Hepatocyte (in vitro differentiated cells): ENCODE measurements around the gene SAPCD2. TPM values are rescaled to one million over a fixed set of nuclear protein-coding genes. Genes with fewer than 3 reads are reported as not detected.
A peak's percentile ranks its signal among the peaks of the same experiment; 100 is the strongest.

Source experiments
- DNase-seq: peaks from one replicate; pipeline ENCODE4 v3.0.0-alpha.2; 2016; ENCODE audit warnings: low spot score
- H2AFZ ChIP-seq: fragments of 200-600 bp; sonication (generic); 2 replicates; pipeline ENCODE4 v1.6.0; 2016; ENCODE audit warnings: antibody characterized with exemption, mild to moderate bottlenecking
- H3K27ac ChIP-seq: fragments of 200-600 bp; sonication (generic); 2 replicates; pipeline ENCODE4 v1.5.1; 2016; ENCODE audit warnings: mild to moderate bottlenecking
- H3K27me3 ChIP-seq: fragments of 200-600 bp; sonication (generic); 2 replicates; pipeline ENCODE4 v1.6.1; 2016
- H3K36me3 ChIP-seq: fragments of 200-600 bp; sonication (generic); replicated peaks from 2 replicates; pipeline ENCODE4 v1.5.1; 2016; ENCODE audit warnings: low read depth; ENCODE audit not compliant: insufficient read depth
- H3K4me1 ChIP-seq: fragments of 200-600 bp; sonication (generic); 2 replicates; pipeline ENCODE4 v1.5.1; 2016; ENCODE audit warnings: mild to moderate bottlenecking, moderate library complexity; ENCODE audit not compliant: insufficient read depth
- H3K4me2 ChIP-seq: fragments of 200-600 bp; sonication (generic); 2 replicates; pipeline ENCODE4 v1.6.0; 2016
- H3K4me3 ChIP-seq: fragments of 200-600 bp; sonication (generic); 2 replicates; pipeline ENCODE4 v1.5.1; 2016; ENCODE audit warnings: mild to moderate bottlenecking
- H3K79me2 ChIP-seq: fragments of 200-600 bp; sonication (generic); 2 replicates; pipeline ENCODE4 v1.6.0; 2017; ENCODE audit warnings: mild to moderate bottlenecking
- H3K9me2 ChIP-seq: fragments of 200-600 bp; sonication (generic); replicated peaks from 2 replicates; pipeline ENCODE4 v1.6.0; 2017; ENCODE audit warnings: mild to moderate bottlenecking; ENCODE audit not compliant: insufficient read depth
- H3K9me3 ChIP-seq: fragments of 200-600 bp; sonication (generic); 2 replicates; pipeline ENCODE4 v1.5.1; 2016; ENCODE audit warnings: low read depth, mild to moderate bottlenecking
- H4K20me1 ChIP-seq: fragments of 200-600 bp; sonication (generic); 2 replicates; pipeline ENCODE4 v1.6.0; 2016; ENCODE audit warnings: mild to moderate bottlenecking; ENCODE audit not compliant: insufficient read depth, poor library complexity, severe bottlenecking
- CTCF ChIP-seq: fragments of 200-600 bp; sonication (generic); IDR thresholded peaks from 2 replicates; pipeline ENCODE4 v1.5.1; 2016; ENCODE audit warnings: antibody characterized with exemption, mild to moderate bottlenecking; ENCODE audit not compliant: poor library complexity
- EZH2 ChIP-seq: fragments of 200-600 bp; sonication (generic); IDR thresholded peaks from 2 replicates; pipeline ENCODE4 v1.6.1; 2016; ENCODE audit warnings: antibody characterized with exemption, mild to moderate bottlenecking, borderline replicate concordance
- EZH2phosphoT487 ChIP-seq: fragments of 200-600 bp; sonication (generic); IDR thresholded peaks from one replicate; pipeline ENCODE4 v1.6.1; 2018; ENCODE audit warnings: antibody characterized with exemption, mild to moderate bottlenecking, low read depth, moderate library complexity; ENCODE audit not compliant: unreplicated experiment, severe bottlenecking
- WGBS: methylation state at CpG from one replicate; pipeline ENCODE4 v1.1.6; 2016; ENCODE audit warnings: low lambda C conversion rate; ENCODE audit errors: missing lambda C conversion rate; 5-methylcytosine and 5-hydroxymethylcytosine counted together
- polyA plus RNA-seq: library from polyadenylated mRNA; unstranded; fragments of >200 nt; fragmentation: Nextera tagmentation; extraction: Ambion mirVana; gene quantifications from 2 replicates; pipeline ENCODE4 v1.2.1, GENCODE V29; 2016
- total RNA-seq: library from RNA; depleted of rRNA; stranded (reverse); fragments of >200 nt; gene quantifications from 2 replicates; pipeline ENCODE4 v1.2.3, GENCODE V29; 2014

SAPCD2 gene
- total and polyA plus RNA-seq, 2 experiments from 2014 or later = 4.8 to 7.5 TPM

GRCh38 chr9:137084526-137084925, 14.2 kb upstream of the SAPCD2 start:
- TF ChIP-seq EZH2phosphoT487 = no peak
- no peak for TF ChIP-seq EZH2
- no peak for TF ChIP-seq CTCF
- 85% methylated on average over 9 of the region's 9 CpGs for WGBS
- peaks cover 5% of the 10 kb centered on the region for H4K20me1 ChIP-seq

DNA sequence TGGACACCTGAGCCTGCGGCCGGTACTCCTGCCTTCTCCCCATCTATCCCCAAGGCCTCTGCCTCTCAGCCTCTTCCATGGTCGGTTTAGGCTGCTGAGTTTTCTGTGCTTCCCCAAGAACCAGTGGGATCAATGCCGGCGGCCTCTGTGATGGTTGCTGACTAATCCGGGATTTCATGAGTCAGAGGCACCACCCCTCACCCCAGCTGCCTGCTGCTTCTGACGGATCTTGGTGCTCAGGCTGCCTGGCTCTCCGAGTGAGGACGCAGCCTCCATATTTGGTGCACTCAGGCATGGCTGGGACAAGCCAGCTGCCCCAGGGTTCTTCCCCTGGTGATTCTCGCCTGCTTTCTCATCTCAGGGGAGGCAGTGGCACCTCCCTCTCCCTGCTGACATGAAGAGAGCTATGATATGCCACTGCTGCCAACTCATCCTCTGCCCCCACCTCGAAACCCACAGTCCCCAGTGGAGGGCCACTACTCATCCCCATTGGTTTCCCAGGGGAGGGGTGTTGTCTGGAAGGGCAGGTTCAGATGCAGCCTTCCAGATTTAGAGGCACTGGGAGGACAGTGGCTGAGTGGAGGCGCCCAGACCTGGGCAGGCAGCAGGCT, 13.1 kb upstream of the SAPCD2 start:
- DNase-seq = peak; percentile 85
- peaks cover 9% of the 10 kb centered on the region for H3K27me3 ChIP-seq
- peak overlapping the region; percentile 57 for H3K27ac ChIP-seq
- H2AFZ ChIP-seq = no peak overlapping the region
- peaks cover 21% of the 10 kb centered on the region for H3K4me1 ChIP-seq
- TF ChIP-seq CTCF (no peak), EZH2 (no peak), EZH2phosphoT487 (no peak)
- H3K4me2 ChIP-seq = no peak overlapping the region
- WGBS = 51% methylated on average over 12 of the region's 12 CpGs
- H3K4me3 ChIP-seq = no peak overlapping the region
- H3K79me2 ChIP-seq = peaks cover 20% of the 10 kb centered on the region
- no peaks in the 10 kb centered on the region for H3K36me3 ChIP-seq
- H3K9me2 ChIP-seq = no peaks in the 10 kb centered on the region
- no peaks in the 10 kb centered on the region for H3K9me3 ChIP-seq
- peaks cover 11% of the 10 kb centered on the region for H4K20me1 ChIP-seq

More at GRCh38 chr9:137084526-137084925, 14.2 kb upstream of the SAPCD2 start:
- Histone ChIP-seq H3K4me2 (no peak overlapping the region), H3K9me2 (no peaks in the 10 kb centered on the region), H3K4me1 (peaks cover 17% of the 10 kb centered on the region), H3K4me3 (no peak overlapping the region), H2AFZ (no peak overlapping the region), H3K79me2 (peaks cover 21% of the 10 kb centered on the region), H3K27me3 (peaks cover under 1% of the 10 kb centered on the region), H3K9me3 (no peaks in the 10 kb centered on the region), H3K36me3 (no peaks in the 10 kb centered on the region), H3K27ac (no peak overlapping the region)
- DNase-seq = no peak

GRCh38 chr9:137082925-137083290, 12.6 kb upstream of the SAPCD2 start:
- WGBS = 86% methylated on average over 8 of the region's 8 CpGs
- no peak for DNase-seq
- H3K4me1 ChIP-seq = peaks cover 24% of the 10 kb centered on the region
- TF ChIP-seq EZH2 (no peak), EZH2phosphoT487 (no peak), CTCF (no peak)
- H3K9me3 ChIP-seq = no peaks in the 10 kb centered on the region
- H3K4me3 ChIP-seq = no peak overlapping the region
- H4K20me1 ChIP-seq = peaks cover 11% of the 10 kb centered on the region
- H3K4me2 ChIP-seq = no peak overlapping the region
- H3K9me2 ChIP-seq = no peaks in the 10 kb centered on the region
- H3K27me3 ChIP-seq = peaks cover 14% of the 10 kb centered on the region
- H2AFZ ChIP-seq = no peak overlapping the region
- H3K36me3 ChIP-seq = no peaks in the 10 kb centered on the region
- peaks cover 19% of the 10 kb centered on the region for H3K79me2 ChIP-seq
- H3K27ac ChIP-seq = no peak overlapping the region
